Measurements from ENCODE around the gene ZNF436. TPM values are rescaled to one million over a fixed set of nuclear protein-coding genes. Genes with fewer than 3 reads are reported as not detected.
"Not testable (repeated sequence)": the region's sequence is repeated elsewhere in the genome, so short reads cannot be mapped to it uniquely, and the experiment has no call there.

ZNF436 gene
- total RNA-seq, 4 donors from 2014 or later = 22.8 to 35.0 (median 30.2) TPM

DNA sequence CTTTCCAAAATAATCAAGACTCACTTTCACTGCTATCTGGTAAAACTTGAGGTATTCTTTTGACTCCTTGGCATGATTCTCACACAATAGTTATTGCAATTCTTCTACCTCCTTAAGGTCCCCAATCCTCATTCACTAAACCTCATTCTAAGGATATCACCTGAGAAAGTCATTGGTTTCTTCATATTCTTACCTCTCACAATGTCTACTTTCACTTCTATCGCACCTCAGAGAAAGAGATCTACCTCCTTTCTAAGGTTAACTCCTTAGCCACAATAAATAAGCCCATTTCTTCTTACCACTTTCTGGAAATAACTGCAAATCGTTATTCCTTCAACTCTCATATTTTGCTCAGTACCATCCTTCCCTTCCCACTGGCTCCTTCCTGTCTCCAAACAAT is 44.2 kb downstream of the ZNF436 start:
- peaks cover 0 to 87% (median 4%) of the 10 kb centered on the region in 3 donors for H3K36me3 ChIP-seq
- DNase-seq (ENCODE audit: low spot score in 2 of 2) = no peak
- 84 to 91% methylated on average over 2 of the region's 2 CpGs for WGBS, 2 donors

DNA sequence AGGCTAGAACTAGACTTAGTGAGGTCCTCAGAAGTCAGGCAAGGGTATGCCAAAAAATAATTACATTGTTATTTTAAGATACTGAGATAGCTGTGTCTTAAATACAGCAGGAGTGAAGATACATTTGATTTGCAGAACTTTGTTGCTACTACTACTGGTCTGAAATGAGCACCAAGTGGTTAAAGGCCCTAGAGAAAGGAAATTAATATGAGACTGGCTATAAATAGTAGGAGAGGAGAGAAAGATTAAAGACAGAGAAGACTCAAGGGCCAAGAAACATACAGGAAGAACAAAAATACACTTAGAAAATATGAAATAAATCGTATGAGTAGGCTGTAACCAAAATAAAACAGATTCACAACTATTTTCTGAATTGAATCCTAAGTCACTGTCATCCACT is 46.9 kb downstream of the ZNF436 start:
- Histone ChIP-seq H3K4me3 (no peak overlapping the region), H3K36me3 (peaks cover 0 to 87% (median 0%) of the 10 kb centered on the region in 3 donors), H3K9me3 (no peaks in the 10 kb centered on the region), H3K27ac (no peak overlapping the region), H3K4me1 (peaks cover 0 to 5% (median 0%) of the 10 kb centered on the region in 4 donors), H3K27me3 (no peaks in the 10 kb centered on the region)
- no peak for DNase-seq (ENCODE audit: low spot score in 2 of 2)
- no peak for TF ChIP-seq POLR2A (IDR thresholded peaks at IDR 0.05)
- TF ChIP-seq EP300 (IDR thresholded peaks at IDR 0.05) = no peak
- TF ChIP-seq, protein P1, sequence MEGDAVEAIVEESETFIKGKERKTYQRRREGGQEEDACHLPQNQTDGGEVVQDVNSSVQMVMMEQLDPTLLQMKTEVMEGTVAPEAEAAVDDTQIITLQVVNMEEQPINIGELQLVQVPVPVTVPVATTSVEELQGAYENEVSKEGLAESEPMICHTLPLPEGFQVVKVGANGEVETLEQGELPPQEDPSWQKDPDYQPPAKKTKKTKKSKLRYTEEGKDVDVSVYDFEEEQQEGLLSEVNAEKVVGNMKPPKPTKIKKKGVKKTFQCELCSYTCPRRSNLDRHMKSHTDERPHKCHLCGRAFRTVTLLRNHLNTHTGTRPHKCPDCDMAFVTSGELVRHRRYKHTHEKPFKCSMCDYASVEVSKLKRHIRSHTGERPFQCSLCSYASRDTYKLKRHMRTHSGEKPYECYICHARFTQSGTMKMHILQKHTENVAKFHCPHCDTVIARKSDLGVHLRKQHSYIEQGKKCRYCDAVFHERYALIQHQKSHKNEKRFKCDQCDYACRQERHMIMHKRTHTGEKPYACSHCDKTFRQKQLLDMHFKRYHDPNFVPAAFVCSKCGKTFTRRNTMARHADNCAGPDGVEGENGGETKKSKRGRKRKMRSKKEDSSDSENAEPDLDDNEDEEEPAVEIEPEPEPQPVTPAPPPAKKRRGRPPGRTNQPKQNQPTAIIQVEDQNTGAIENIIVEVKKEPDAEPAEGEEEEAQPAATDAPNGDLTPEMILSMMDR (IDR thresholded peaks at IDR 0.05) = no peak
- WGBS, 2 donors = 26 to 45% methylated on average over 1 of the region's 1 CpG

More for the DNA sequence above, 44.2 kb downstream of the ZNF436 start:
- Histone ChIP-seq H3K27ac (no peak overlapping the region), H3K4me3 (no peak overlapping the region), H3K27me3 (no peaks in the 10 kb centered on the region), H3K4me1 (peaks cover 0 to 5% (median 0%) of the 10 kb centered on the region in 4 donors), H3K9me3 (no peaks in the 10 kb centered on the region)
- TF ChIP-seq, protein P1 (IDR thresholded peaks at IDR 0.05) = no peak
- no peak for TF ChIP-seq POLR2A (IDR thresholded peaks at IDR 0.05)
- TF ChIP-seq EP300 (IDR thresholded peaks at IDR 0.05) = no peak

DNA sequence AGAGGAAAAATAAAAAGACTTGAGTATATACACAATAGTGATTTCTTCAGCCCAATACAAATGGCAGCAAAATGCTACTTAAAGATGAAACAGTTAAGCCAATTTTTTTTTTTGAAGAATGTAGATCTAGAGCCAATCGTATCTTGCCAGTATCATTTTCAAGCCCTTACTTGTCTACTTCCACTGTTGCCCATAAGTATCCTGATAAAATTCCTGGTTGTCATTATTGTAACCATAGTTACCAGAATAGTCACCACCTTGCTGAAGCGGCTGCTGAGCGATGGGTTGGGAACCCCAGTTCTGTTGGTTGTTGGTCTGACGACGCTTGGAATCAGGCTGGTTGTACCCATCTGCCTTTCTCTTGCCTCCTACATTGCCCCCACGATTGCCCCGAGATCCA is 59.4 kb downstream of the ZNF436 start:
- H3K4me1 ChIP-seq = peaks cover 0 to 11% (median 0%) of the 10 kb centered on the region in 4 donors
- not testable (repeated sequence) for H3K27ac ChIP-seq; H3K27me3 ChIP-seq; H3K9me3 ChIP-seq; H3K4me3 ChIP-seq; DNase-seq (ENCODE audit: low spot score in 2 of 2)
- H3K36me3 ChIP-seq = peaks cover 0 to 43% (median 15%) of the 10 kb centered on the region in 3 donors
- WGBS, 2 donors = 91 to 94% methylated on average over 7 of the region's 7 CpGs

Other genes starting within 250 kb of the ZNF436 start
- gene LUZP1, start 201.0 kb downstream of the ZNF436 start, total RNA-seq = 10 to 100 TPM; 16.7 to 17.7 (median 17.2) TPM
- gene HTR1D, start 152.3 kb downstream of the ZNF436 start, total RNA-seq = 1 to 10 TPM in 1 of 4 donors, under 1 TPM in 2, not detected in 1; 0.30 to 2.4 (median 0.63) TPM
- 10 to 100 TPM; 63.6 to 79.8 (median 74.1) TPM for gene HNRNPR, start 25.6 kb downstream of the ZNF436 start, total RNA-seq
- 10 to 100 TPM; 21.0 to 48.5 (median 38.8) TPM for gene TCEA3, start 54.9 kb upstream of the ZNF436 start, total RNA-seq
- 100 to 1,000 TPM in 2 of 4 donors, 10 to 100 TPM in 2; 79.8 to 140 (median 117) TPM for gene ASAP3, start 114.3 kb upstream of the ZNF436 start, total RNA-seq
- gene E2F2, start 161.4 kb upstream of the ZNF436 start, total RNA-seq = under 1 TPM in 3 of 4 donors, not detected in 1; 0.20 to 0.30 (median 0.21) TPM
- gene ID3, start 189.7 kb upstream of the ZNF436 start, total RNA-seq = 100 to 1,000 TPM; 263 to 369 (median 312) TPM